Measurements from ENCODE around the gene STIM2.

DNA sequence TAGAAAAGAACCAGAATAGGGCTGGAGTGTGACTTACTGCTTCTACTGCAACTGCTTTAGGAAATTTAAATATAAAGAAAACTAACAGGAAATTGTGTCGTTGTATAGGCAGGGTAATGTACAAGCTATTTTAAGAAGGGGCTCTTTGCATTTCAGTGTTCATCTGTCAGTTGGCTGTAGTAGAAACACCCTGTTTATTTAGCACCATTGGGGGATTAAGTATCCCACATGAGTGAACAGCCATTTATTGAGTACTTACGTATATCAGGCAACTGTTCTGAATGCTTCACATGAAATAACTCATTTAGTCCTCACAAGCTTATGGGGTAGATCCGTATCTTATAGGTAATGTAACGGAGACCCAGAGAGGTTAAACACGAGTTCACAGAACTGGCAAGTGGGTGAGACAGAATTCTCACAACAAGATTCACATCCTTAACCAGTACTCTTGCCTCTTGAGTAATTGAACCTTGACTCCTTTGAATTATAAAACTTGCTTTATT is 23.9 kb downstream of the STIM2 start:
- no peak for TF ChIP-seq POLR2A (IDR thresholded peaks at IDR 0.05; ENCODE audit: low read depth, low read length)
- no peak for TF ChIP-seq POLR2AphosphoS5 (IDR thresholded peaks at IDR 0.05; ENCODE audit: low read depth, low read length)
- no peak for TF ChIP-seq TAF1 (IDR thresholded peaks at IDR 0.05; ENCODE audit: low read depth, low read length)
- no peak for TF ChIP-seq SPI1 (IDR thresholded peaks at IDR 0.05; ENCODE audit: low read depth, low read length)
- TF ChIP-seq POU2F2 (IDR thresholded peaks at IDR 0.05; ENCODE audit: low read depth, low read length): no peak
- no peak for TF ChIP-seq PAX5 (IDR thresholded peaks at IDR 0.05; ENCODE audit: insufficient read depth, low read length, severe bottlenecking)

Measured in GM12891 (cell line).